ENCODE data around the gene MRPS5.
A peak's percentile ranks its signal among the peaks of the same experiment; 100 is the strongest.

MRPS5 gene

GRCh38 chr2:95158891-95159619 is 37.4 kb upstream of the MRPS5 start:
- no peak for TF ChIP-seq CTCF (IDR thresholded peaks at IDR 0.05; ENCODE audit: extremely low read depth, insufficient read depth, missing control alignments)
- DNase-seq (ENCODE audit: low spot score): peak; percentile 64
- in situ Hi-C loops (cut with MboI; ENCODE audit: low pct_unique_long_range_greater_than_20kb, low sequenced_read_pairs, unreplicated experiment): no loop called here

GRCh38 chr2:95158441-95158840 is 36.8 kb upstream of the MRPS5 start:
- no peak for TF ChIP-seq CTCF (IDR thresholded peaks at IDR 0.05; ENCODE audit: extremely low read depth, insufficient read depth, missing control alignments)
- no peak for DNase-seq (ENCODE audit: low spot score)
- in situ Hi-C loops (cut with MboI; ENCODE audit: low pct_unique_long_range_greater_than_20kb, low sequenced_read_pairs, unreplicated experiment): no loop called here

- no peak for TF ChIP-seq CTCF (IDR thresholded peaks at IDR 0.05; ENCODE audit: extremely low read depth, insufficient read depth, missing control alignments)
- in situ Hi-C loops (cut with MboI; ENCODE audit: low pct_unique_long_range_greater_than_20kb, low sequenced_read_pairs, unreplicated experiment): no loop called here
- DNase-seq (ENCODE audit: low spot score): no peak
These were observed 27.9 kb upstream of the MRPS5 start for GRCh38 chr2:95149397-95149984.

- TF ChIP-seq CTCF (IDR thresholded peaks at IDR 0.05; ENCODE audit: extremely low read depth, insufficient read depth, missing control alignments): no peak
- DNase-seq (ENCODE audit: low spot score): no peak
- in situ Hi-C loops (cut with MboI; ENCODE audit: low pct_unique_long_range_greater_than_20kb, low sequenced_read_pairs, unreplicated experiment): no loop called here
These were observed 22.2 kb upstream of the MRPS5 start for GRCh38 chr2:95143838-95144237.

- in situ Hi-C loops (cut with MboI; ENCODE audit: low pct_unique_long_range_greater_than_20kb, low sequenced_read_pairs, unreplicated experiment): no loop called here
- TF ChIP-seq CTCF (IDR thresholded peaks at IDR 0.05; ENCODE audit: extremely low read depth, insufficient read depth, missing control alignments): no peak
- no peak for DNase-seq (ENCODE audit: low spot score)
These were observed 17.1 kb upstream of the MRPS5 start for GRCh38 chr2:95138702-95139101.

- TF ChIP-seq CTCF (IDR thresholded peaks at IDR 0.05; ENCODE audit: extremely low read depth, insufficient read depth, missing control alignments): no peak
- in situ Hi-C loops (cut with MboI; ENCODE audit: low pct_unique_long_range_greater_than_20kb, low sequenced_read_pairs, unreplicated experiment): no loop called here
- no peak for DNase-seq (ENCODE audit: low spot score)
These were observed 566 bp upstream of the MRPS5 start for GRCh38 chr2:95122197-95122551.

Data from GM13977 (cell line).